HUDEP-2 (cell line): ENCODE data around the gene SRP68.

ENCODE experiments used
- DNase-seq, 76 experiments: peaks; one replicate each; lab custom pipeline; 2025; ENCODE audit not compliant: unreplicated experiment in 76 of 76; lab: John Stamatoyannopoulos, UW

SRP68 gene

GRCh38 chr17:76022973-76023899 lies 49.1 kb downstream of the SRP68 start:
- no peak for DNase-seq

GRCh38 chr17:76022285-76022684 lies 50.0 kb downstream of the SRP68 start:
- no peak for DNase-seq

- DNase-seq, result no peak
Observed at GRCh38 chr17:76019833-76020467, 52.4 kb downstream of the SRP68 start.

DNA sequence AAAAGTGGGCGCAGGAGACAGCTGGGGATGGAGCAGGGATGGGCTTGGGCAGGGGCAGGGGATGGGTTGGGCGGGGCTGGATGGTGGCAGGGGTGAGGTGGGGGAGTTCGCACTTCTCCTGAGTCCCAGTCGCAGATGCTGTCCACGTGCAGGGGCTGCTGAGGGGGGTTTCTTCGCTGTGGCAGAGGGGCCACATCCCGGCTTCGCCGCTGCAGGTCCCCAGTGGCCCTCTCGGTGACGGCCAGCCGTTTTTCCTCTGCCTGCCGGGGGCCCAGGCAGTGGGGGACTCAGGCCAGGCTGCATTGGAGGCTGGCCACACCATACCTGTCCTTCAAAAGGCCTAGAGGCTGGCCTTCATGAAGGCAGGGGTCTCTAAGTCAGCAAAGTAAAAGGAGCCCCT lies 53.5 kb downstream of the SRP68 start:
- no peak for DNase-seq

- no peak for DNase-seq
Observed at GRCh38 chr17:76018340-76018680, 54.0 kb downstream of the SRP68 start.

DNA sequence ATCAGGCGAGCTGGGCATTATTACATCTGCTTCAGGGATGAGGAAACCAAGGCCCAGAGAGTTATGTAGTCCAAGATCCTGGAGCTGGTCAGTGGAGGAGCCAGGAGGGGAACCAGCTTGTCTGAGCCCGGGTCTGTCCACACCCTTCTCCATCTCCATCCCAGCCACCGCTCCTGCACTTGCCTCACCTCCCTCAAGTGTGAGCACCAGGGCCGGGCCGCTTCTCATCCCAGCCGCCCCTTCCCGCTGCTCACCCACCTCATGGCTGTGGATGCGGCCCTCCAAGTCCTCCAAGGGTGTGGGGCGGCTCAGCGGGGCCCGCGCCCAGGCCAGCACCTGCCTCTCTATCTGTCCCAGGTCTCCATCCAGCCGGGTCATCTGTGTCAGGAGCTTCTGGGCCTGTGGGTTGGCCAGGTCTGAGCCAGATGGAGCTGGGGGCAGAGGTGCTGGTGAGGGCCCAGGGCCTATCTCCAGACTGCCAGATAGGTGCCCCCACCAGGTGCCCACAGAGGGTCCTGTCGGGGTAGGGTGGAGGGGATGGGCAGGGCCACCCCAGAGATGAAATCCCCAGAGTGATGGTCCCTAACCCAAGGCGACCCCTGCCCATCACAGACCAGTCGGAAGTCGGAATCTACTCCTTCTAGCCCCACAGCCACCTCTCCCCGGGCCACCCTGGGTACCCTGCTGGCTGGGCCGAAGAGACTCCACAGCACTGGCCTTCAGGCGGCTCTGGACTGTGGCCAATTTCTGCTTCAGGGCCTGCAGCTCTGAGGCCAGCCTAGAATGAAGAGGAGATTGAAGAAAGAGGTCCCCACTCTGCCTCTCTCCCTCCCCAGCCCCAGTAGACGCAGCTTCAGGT lies 54.6 kb downstream of the SRP68 start:
- DNase-seq, result no peak

DNA sequence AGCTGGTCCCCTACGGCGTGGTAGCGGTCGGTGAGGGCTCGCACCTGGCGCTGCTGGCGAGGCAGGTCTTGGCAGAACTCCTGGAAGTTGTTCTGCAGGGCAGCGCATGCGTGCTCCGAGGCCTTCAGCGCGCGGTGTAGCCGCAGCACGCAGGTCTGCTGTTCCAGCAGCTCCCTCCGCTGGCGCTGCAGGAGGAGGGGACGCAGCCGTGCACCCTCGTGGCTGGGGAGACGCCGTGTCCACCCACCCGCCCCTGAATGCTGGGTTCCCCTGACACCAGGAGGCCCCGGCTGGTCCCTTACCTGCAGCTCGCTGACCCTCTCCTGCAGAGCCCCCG lies 57.4 kb downstream of the SRP68 start:
- DNase-seq, result no peak

- peak in 56 of 76 experiments; percentile 12 to 73 (median 46) for DNase-seq
Observed at GRCh38 chr17:76014100-76014924, 58.0 kb downstream of the SRP68 start.

DNA sequence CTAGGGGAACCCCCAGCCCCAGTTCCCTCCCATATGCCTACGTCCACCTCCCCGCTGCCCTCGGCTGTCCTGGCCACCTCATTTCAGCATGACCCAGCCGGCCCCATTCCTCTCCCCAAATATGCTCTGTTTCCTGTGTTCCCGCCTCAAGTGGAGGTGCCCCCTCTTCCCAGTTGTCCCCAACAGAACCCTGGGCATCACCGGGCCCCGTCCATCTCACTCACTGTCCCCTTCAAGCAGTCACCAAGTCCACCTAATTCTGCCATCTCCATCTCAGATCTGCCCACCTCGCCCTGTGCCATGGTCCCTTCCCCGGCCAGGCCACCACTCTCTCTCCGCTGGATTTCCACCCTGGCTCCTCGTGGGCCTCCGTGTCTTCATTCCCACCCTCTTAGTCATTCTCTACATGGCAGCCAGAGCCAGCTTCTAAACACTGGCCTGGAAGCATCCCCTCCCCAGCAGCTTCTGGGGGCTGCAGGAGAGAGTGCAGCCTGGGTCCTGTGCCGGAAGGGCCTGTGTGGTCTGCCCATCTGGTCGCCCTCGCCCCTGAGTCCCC lies 58.9 kb downstream of the SRP68 start:
- no peak for DNase-seq

- DNase-seq, result no peak
Observed at GRCh38 chr17:76011951-76012350, 60.4 kb downstream of the SRP68 start.

GRCh38 chr17:76009969-76010661 lies 62.2 kb downstream of the SRP68 start:
- no peak for DNase-seq

- no peak for DNase-seq
Observed at GRCh38 chr17:76009447-76009846, 62.9 kb downstream of the SRP68 start.

DNA sequence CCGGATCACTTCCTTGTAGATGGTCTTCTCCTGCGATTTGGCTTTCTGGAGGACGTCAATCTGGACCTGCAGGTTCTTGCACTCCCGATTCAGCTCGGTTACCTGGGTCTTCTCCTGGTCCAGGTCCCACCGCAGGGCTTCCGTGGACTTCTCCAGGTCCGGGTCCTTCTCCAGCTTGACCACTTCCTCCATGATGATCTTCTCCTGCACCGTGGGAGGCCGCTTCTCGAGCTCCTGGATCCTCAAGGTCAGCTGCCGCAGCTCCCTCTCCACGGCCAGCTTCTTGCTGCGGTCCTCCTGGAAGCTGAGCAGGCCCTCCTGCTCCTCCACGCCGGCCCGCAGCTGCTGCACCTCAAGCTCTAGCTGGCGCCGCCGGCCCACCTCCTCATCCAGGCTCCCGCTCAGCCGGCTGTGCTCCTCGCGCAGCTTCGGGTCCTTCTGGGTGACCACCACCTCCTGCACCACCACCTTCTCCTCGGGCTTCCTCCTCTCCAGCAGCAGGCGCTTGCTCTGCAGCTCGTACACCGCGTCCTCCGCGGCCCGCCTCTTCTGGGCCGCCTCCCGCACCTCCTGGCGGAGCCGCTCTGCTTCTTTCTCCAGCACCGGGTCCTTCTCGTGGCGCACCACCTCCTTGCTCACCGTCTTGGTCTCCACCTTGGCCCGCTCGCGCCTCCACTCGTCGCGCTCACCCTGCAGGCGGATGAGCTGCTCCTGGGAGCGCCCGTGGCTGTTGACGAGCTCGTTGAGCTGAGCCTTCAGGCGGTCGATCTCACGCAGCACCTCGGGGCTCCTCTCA lies 63.5 kb downstream of the SRP68 start:
- no peak for DNase-seq

DNA sequence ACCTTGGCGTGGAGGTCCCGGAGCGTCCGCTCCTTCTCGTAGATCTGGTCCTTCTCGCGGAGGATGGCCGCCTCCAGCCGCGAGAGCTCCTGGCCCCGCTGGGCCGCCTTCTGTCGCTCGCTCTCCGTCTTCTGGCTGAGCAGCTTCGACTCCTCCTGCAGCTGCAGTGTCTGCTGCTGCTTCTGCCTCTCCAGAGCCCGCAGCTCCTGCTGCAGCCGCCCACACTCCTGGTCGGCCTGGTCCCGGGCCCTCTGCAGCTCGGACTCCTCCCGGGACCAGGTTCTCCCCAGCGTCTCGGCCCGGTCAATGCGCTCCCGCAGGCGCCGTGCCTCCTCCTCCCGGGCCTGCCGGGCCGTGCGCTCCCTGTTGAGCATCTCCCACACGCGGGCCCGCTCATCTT lies 64.1 kb downstream of the SRP68 start:
- DNase-seq, result no peak

DNA sequence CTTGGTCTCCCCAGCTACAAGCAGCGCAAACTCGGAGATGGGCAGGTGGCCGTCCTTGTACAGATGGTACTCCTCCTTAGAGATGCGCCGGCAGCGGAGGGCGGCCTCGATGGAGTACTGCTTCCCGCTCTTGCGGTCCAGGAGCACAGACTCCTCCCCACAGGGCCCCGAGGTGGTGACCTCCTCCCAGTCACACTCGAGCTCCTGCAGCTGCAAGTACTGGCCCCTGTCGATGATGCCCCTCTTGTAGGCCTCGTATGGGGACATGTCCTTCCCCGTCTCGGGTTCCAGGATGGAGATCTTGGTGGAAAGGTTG lies 64.5 kb downstream of the SRP68 start:
- DNase-seq, result no peak

- no peak for DNase-seq
Observed at GRCh38 chr17:76007131-76007849, 65.0 kb downstream of the SRP68 start.

DNA sequence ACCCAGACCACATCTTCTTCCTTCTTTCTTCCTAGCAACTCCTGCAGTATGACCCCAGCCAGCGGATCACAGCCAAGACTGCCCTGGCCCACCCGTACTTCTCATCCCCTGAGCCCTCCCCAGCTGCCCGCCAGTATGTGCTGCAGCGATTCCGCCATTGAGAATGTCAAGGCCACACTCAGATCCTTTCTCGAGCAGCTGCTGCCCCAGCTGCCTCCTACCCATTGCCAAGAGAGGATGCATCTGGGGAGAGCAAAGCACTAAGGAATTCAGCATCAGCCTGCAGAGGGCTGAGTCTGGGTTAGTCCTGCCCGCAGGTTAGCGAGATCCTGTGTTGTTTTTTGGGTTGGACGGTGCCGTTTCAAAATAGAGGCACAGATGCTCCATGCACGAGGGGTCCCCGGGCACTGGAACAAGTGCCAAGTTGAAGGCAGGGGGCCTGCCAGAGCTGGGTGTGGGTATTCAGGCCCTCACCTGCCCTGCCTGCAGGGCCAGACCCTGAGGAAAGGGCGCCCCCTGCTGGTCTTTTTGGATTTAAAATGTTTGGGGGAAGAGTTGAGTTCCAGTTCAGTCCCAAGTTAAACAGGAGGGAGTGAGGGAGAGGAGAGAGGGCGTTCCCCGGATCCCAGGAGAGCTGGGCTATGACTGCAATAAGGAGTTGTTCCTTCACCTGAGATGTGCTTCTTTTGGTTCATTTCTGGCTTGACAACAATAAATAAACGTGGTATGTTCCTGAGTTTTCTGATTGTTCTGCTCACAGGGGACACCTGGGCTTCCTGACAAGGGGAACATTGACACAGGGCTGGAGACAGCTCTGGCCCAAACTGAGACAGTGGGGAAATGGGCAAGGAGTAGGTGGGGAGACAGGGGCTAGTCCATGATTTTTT lies 66.8 kb downstream of the SRP68 start:
- peak in 65 of 76 experiments; percentile 7 to 89 (median 60) for DNase-seq
